ENCODE data around the gene ZNF839.
A peak's percentile ranks its signal among the peaks of the same experiment; 100 is the strongest.
"Not testable (repeated sequence)": the region's sequence is repeated elsewhere in the genome, so short reads cannot be mapped to it uniquely, and the experiment has no call there.

The ZNF839 gene

DNA sequence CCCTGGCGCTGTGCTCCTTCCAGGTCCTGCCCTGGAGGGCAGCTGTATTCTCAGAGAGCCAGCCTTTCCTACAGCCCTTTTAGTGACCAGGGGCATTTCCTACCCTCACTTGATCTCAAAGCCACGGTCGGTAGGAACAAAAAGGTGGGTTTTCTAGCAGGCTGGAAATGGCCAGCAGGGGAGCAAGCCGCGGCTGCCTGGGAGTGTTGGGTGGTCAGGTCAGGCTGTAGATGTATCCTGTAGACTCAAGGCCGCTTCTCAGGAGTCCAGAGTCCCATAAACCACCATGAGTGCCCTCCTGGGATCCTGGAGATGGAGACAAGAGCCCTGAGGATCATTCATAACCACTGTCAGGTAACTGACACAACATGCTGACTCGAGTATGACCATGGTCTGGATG, 24.5 kb downstream of the ZNF839 start:
- DNase-seq: no peak

DNA sequence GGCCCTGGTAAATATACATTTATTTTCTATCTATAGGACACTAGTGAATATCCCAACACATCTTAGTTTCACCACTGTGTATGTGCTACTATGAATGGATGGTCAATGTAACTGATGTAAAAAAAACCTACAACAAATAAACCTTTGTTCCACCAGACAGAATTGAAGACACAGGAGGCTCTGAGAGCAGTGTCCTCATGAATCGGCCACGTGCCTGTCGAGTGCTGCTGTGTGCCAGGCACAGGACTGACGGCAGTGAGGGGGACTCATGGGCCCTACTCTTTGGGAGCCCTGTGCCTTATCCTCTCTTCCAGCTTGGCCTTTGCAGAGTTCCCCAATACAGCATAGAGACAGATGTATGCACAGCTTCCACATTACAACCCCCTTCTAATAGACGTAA, 24.9 kb downstream of the ZNF839 start:
- DNase-seq: no peak

DNA sequence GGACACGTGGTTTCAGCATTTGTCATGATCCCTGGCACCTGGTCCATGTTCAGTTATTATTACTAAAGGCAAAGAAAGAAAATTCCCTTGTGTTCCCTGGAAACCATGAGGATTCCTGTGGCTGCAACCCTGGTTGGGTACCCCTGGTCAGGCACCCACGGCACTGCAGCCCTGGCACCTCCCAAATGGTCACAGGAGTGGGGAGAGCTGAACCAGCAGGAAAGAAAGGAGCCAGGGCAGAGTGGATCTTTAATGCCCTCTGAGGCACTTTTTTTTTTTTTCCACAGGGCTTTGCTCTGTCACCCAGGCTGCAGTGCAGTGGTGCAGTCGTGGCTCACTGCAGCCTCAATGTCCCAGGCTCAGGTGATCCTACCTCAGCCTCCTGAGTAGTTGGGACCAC, 25.7 kb downstream of the ZNF839 start:
- no peak for DNase-seq

GRCh38 chr14:102346645-102347044, 27.1 kb downstream of the ZNF839 start:
- no peak for DNase-seq

- no peak for DNase-seq
Measured at GRCh38 chr14:102348376-102348775, 28.8 kb downstream of the ZNF839 start.

DNA sequence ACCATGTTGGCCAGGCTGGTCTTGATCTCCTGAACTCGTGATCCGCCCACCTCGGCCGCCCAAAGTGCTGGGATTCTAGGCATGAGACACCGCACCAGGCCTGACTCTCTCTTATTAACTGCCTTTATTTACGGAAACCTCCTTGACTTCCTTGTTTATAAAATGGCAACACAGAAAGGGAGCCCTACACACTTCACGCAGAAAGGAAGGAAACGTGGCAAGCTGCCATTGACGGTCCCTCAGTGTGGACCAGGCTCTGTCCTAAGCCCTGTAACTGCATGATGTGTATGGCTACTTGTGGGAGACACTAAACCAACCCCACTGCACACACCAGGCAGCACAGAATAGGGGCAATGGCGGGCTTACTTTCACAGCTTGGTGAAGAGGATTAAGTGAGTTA, 31.5 kb downstream of the ZNF839 start:
- no peak for DNase-seq

- DNase-seq: not testable (repeated sequence)
Measured at GRCh38 chr14:102351593-102351992, 32.0 kb downstream of the ZNF839 start.

DNA sequence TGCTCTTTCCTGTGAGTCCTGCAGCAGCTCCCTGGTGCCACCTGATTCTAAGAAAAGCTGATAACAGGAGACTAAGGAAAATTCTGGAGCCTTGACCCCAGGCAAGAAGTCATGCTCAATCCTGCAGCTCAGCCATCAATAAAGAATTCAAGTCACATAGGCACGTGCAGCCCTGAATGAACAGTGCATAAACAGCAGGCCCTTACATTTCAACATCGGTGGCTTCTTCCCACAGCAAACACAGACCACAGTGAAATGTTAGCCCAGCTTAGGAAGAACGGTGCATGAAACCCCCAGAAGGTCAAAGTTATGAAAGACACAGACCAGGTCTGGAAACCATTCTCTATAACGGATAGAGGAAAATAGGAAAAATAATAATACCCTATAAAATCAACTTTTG, 32.7 kb downstream of the ZNF839 start:
- DNase-seq: no peak

DNA sequence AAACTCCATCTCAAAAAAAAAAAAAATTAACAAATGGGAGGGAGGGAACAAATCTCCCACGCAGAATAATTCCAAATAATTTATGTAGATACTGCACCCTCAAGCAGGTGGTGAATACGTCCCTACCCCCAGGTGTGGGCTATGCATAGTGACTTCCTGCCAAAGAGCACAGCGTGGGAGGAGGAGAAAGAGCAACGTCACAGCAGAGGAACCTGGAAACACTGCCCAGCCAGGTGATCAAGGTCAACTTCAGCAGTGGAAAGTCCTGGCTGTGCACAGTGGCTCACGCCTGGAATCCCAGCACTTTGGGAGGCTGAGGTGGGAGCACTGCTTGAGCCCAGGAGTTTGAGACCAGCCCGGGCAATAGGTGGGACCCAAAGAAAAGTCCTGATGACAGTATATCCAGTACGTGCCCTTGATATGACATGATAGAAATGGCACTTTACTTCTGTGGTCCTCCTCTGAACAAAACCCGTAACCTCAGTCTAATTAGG, 33.6 kb downstream of the ZNF839 start:
- no peak for DNase-seq

DNA sequence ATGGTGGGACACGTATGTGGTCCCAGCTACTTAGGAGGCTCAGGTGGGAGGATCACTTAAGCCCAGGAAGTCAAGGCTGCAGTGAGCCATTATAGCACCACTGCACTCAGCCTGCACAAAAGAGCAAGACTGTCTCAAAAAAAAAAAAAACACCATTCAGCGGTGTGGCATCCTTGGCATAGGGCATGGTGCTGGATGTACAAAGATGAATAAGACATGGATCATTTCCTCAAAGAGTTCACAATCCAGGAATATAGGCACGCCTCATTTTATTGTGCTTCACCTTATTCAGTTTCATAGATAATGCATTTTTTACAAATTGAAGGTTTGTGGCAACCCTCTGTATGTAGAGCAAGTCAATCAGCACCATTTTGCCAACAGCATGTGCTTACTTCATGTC, 36.7 kb downstream of the ZNF839 start:
- no peak for DNase-seq

- no peak for DNase-seq
Measured at GRCh38 chr14:102359341-102359740, 39.8 kb downstream of the ZNF839 start.

- DNase-seq: no peak
Measured at GRCh38 chr14:102360388-102360787, 40.8 kb downstream of the ZNF839 start.

DNA sequence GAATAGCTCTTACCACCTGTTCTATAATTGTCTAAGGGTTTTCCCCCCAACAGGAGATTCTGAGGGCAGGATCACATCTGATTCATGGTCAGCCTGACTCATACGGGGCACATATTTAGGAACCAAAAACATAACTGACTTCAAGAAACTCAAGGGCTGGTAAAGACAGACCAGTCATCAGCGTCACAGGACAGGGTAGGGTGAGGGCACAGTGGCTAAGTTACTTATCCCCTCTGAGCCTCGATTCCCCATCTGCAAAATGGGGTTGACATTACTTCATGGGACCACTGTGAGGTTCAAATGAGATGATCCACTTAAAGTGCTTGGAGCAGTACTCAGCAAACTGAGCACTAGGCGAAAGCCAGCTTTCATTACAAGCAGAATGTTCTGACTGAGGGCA, 42.5 kb downstream of the ZNF839 start:
- peak; percentile 51 for DNase-seq

DNA sequence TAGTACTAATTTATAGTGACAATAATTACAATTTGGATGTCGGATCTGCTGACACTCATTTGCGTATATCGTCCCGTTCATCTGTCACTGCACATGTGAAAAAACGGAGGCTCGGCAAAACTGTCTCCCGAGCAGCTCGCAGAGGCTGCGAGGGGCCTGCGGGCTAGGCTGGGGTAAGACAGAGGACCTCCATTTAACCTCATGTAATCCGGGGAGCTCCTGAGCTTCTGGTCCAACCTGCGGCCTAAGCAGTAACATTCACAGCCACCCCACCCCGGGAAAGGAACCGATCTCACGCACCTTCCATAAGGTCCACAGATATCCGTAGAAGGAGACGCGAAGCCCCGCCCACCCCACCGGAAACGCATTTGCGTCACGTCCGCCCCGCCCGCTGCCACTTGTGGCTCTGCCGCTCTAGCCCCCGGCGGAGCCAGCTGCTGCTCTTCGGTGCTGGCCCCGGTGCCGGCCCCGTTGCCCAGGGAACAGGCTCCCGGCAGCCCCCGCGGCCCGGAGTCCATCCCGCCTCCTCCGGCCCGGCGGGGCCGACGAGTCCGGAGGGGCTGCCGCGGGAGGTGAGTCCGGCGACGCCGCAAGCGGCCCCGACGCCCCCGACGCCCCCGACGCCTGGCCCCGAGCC, 43.1 kb downstream of the ZNF839 start, which contains the start of the genes CINP and TECPR2:
Gene CINP (minus strand): TSS at position 346 of the 637 bp plus-strand sequence. CDS start 39 bp downstream, at position 307.
Gene TECPR2 (plus strand): TSS at position 397 of the 637 bp plus-strand sequence. CDS start 13,781 bp downstream, outside the sequence.
- peak; percentile 97 for DNase-seq

DNA sequence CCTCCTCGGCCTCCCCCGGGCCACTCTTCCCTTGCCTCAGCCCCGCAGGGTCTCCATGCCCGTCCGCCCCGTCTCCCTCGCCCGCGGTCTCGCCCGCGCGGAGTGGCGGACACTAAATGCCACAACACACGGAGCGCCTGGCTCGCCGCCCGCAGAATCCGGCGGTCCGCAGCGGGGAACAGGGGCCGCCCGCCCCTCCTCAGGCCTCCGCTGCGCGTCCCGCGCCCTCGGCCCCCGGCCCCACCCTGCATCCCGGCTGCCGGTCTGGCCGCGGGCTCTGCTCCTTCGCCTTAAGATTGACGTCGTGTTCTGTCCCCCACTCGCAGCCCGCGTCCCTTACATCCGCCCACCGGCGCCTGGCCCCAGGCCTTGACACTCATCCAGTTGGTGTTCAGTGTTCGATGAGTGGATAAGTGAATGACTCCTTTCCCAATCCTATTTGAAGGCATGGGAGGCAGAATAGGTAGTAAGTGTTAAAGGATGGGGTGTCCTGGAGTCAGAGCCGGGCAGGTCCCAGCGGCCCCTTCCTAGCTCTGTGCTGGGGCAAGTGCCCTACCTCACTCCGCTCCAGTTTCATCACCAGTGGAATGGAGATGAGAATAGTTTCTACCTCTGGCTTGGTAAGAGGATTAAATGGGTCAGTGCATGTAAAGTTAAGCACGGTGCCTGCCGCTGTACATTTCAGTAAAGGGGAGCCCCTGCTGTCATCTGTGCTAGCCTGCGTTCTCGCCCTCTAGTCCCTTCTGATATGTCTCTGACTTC, 43.8 kb downstream of the ZNF839 start:
- DNase-seq: no peak

DNA sequence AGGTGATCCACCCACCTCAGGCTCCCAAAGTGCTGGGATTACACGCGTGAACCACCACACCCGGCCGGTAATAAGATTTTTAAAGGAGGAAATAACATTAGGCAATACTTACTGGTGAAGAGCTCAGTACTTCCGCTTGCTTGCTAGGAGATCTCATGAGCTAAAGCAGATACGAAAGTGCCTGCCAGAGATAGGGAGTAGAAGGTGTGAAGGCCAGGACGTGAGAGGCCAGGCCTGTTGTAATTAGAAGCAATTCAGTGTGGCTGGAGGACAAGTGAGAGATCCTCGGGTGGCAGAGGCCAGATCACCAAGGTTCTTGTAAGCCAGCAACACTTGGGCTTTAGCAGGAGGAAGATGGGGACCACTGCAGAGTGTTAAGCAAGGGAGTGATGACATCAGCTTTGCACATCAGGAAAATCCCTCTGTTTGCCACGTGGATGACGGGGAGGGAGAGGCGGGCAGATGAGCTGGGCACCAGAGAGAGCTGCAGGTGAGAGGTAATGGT, 50.8 kb downstream of the ZNF839 start:
- no peak for DNase-seq

GRCh38 chr14:102371361-102371760, 51.8 kb downstream of the ZNF839 start:
- DNase-seq: no peak

GRCh38 chr14:102373110-102373509, 53.6 kb downstream of the ZNF839 start:
- no peak for DNase-seq

GRCh38 chr14:102374264-102374663, 54.7 kb downstream of the ZNF839 start:
- DNase-seq: no peak

DNA sequence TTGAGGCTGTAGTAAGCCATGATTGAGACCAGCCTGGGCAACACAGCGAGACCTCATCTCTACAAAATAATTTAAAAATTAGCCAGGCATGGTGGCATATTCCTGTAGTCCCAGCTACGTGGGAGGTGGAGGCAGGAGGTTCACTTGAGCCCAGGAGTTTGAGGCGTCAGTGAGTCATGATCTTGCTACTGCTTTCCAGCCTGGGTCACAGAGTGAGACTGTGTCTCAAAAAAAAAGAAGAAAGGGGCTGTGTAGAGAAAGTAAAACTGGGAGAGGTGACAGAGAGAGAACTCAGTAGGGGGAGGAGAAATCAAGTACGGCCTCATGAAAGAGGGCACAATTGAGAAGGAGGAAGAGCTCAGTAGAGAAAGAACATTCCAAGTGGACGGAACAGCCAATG, 55.6 kb downstream of the ZNF839 start:
- DNase-seq: no peak

DNA sequence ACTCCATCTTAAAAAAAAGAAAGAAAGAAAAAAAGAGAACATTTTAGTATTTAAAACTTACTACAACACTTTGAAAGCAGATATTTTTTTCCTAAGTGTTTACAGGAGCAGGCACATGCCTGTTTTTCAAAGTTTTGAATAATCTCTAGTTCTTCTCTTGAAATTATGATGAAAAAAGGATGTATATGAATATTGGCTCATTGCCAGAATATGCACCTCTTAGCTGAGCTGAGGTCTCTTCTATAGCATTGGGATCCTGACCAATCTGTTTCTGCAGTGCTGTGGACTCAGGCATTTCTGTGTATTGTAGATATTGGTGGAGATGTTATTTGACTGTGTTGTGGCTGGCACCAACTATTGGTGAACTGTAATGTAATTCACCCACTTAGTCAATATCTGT, 58.1 kb downstream of the ZNF839 start:
- DNase-seq: no peak

DNA sequence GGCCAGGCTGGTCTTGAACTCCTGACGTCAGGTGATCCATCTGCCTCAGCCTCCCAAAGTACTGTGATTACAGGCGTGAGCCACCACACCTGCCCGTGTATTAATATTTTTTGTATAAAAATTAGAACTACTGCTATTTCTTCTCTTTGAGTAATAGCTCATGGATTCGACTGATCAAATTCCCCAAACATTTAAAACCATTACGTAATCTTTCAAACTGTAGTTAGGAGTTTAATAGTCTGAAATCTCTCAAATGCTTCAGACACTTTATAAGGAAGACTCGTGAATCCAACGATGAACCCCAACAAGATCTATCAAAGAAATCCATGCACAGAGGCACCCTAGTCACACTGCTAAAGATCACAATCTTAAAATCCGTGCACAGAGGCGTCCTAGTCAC, 59.3 kb downstream of the ZNF839 start:
- DNase-seq: no peak

- no peak for DNase-seq
Measured at GRCh38 chr14:102387086-102387485, 67.5 kb downstream of the ZNF839 start.

- DNase-seq: no peak
Measured at GRCh38 chr14:102389246-102389645, 69.7 kb downstream of the ZNF839 start.
